Measurements from ENCODE around the gene HLA-DMB.
A peak's percentile ranks its signal among the peaks of the same experiment; 100 is the strongest.
"Not testable (repeated sequence)": the region's sequence is repeated elsewhere in the genome, so short reads cannot be mapped to it uniquely, and the experiment has no call there.

Gene HLA-DMB

GRCh38 chr6:32949113-32949512 is 8.3 kb upstream of the HLA-DMB start:
- DNase-seq = no peak

GRCh38 chr6:32947552-32948465 is 7.0 kb upstream of the HLA-DMB start:
- DNase-seq = no peak

GRCh38 chr6:32946893-32947292 is 6.1 kb upstream of the HLA-DMB start:
- no peak for DNase-seq

- no peak for DNase-seq
These were observed 5.1 kb upstream of the HLA-DMB start for GRCh38 chr6:32945953-32946352.

GRCh38 chr6:32945108-32945760 is 4.4 kb upstream of the HLA-DMB start:
- DNase-seq = peak in 1 of 2 experiments; percentile 44

- peak in 1 of 2 experiments; percentile 21 for DNase-seq
These were observed 3.2 kb upstream of the HLA-DMB start for GRCh38 chr6:32943864-32944649.

GRCh38 chr6:32942555-32943123 is 1.8 kb upstream of the HLA-DMB start:
- DNase-seq = not testable (repeated sequence)

GRCh38 chr6:32941214-32941768 is 463 bp upstream of the HLA-DMB start:
- DNase-seq = peak; percentile 13 to 48

DNA sequence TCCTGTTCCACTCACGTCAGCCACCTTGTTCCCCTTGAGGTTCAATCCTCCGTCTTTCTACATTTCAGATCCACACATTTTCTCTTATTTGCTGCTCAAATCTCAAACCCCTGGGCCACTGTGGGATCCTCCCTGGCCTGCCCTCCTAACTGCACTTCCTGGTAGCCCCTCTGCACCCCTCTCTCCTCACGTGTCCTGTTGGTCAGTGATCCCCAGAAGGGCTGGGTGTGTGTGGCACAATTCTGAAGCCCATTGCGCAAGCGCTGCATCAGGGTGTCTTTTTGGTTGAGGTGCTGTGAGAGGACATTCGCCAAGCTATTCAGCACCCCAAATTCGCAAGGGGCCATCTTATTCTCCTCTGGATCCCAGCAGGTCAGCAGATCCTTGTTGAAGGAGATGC is 2.3 kb downstream of the HLA-DMB start:
- DNase-seq = no peak

DNA sequence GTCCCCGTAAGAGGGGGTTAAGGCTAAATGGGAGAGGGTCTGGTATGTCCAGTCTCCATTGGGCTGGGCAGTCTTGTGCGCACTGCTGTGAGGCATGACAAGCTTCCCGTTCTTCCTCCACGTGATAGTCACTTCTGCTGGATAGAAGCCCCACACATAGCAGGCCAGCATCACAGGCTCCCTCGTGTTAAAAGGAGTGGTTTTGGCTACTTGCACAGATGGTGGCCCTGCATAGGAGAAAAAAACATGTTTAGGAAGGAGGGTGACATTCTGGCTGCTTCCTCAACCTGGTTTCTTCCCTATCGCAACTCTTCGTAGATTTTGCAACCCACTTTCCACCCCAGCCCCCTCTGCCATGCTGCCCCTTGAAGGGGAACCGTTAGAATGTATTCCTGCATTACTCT is 3.6 kb downstream of the HLA-DMB start:
- no peak for DNase-seq

GRCh38 chr6:32936239-32937152 is 4.3 kb downstream of the HLA-DMB start:
- no peak for DNase-seq

DNA sequence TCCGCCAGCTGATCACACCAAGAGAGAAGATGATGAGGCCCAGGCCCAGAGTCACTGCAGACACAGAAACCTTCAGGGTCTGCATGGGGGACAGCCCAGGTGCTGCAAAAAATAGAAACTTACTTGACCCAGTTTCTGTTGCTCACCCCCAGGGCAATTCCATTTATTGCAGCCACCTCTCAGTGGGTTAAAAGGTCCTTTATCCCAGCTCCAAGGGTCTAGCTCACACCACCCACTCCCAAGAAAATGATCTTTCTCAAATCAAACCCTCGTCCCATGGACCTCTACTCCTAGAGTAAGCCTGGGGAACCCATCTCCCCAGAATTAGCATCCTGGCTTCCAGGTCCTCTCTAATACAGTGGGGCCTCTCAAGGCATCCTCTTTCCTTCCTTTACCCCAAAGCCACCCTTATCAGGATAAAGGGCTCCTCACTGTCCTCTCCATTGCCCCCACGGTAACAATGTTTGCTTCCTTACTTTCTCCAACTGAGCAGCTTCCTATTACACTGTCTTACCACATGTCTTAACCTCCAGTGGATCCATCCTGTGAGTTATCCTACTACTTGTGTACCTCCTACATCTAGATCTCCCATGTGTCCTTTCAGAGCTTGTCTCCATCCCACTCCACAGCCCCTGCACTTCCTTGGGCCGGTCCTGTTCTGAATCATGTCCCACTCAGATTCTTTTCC is 5.1 kb downstream of the HLA-DMB start:
- DNase-seq = no peak

DNA sequence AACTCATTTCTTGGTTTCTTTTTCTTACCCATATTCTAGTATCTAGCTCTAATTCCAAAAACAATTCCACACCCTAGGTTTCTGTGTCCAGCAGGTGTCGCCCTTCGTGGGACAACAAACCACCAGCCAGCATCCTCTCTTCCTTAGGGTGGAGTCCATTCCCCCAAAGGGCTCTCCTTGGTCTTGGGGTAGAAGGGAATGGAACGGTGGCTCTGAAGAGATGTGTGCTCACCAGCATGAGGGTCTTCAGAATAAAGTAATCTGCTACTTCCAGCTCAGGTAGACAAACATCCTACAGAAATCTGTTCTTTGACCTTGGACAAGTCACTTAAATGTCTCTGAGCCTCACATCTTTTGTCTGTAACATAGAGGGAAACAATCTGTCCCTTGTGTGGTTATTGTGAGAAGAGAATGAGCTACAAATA is 7.2 kb downstream of the HLA-DMB start:
- peak; percentile 64 to 74 for DNase-seq

DNA sequence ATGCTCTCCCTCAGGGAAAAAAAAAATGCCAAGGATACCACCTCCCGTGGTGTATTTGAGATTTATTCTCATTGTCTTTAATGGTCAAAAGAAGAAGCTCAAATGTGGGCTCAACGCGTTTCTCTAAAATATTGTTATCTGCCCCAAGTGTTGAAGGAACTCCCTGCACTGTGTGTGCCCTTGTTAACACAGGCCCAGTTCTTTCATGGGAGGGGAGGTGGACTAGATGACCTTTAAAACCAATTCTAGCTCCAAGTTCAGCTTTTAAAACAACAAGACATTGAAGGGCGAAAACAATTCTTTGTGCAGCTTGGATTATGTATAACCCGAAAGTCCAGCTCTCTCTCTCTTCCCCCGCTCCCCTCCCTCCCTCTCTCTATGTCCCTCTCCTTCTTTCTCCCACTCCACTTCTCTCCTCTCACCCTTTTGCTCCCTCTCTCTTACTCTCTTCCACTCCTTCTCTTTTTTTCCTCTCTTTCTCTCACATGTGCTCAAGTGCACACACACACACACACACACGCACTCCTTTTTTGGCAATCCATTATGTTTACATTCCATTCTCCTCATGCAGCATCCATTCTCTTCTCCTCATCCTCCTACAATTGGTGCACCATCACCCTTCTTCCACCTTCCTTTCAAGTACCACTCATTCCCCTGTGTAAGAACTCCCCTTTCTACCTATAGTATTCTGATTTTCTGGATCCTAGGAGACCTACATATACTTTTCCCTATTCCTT is 8.5 kb downstream of the HLA-DMB start:
- DNase-seq = no peak

DNA sequence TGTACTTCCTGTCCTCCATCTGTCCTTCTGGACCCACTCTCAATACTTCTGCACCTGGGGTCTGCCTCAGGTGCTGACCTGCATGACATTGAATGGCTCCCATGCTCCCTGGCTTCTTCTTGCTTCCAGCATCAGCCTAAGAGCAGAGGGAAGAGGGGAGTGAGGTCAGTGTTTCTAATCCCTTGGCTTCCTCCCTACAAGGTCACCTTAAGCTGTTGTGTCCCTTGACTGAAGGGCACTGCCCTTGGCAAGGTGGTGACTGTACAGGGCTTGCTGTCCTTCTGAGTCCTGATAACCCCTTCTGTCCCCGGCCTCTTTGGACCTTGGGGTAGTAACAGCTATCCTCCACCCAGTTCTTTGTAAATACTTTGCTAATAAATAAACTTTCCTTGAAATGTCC is 9.6 kb downstream of the HLA-DMB start:
- DNase-seq = no peak

GRCh38 chr6:32922083-32922482 is 18.7 kb downstream of the HLA-DMB start:
- DNase-seq = no peak

DNA sequence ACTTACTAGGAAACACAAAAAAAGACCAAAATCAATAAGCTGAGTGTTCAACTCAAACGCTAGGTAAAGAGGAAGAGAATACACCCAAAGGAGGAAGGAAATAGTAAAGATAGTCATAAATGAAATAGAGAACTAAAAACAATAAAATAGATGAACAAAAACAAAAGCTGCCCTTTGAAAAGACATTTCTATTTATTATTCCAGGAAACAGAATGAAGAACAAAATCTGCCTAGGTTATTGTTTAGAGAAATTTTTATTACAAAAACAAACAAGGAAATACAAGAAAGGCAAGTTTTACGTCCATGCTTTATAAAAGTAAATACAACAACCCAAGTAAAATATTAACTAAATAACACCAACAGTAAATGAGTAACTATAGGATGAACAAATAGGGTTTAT is 20.1 kb downstream of the HLA-DMB start:
- DNase-seq = no peak

- no peak for DNase-seq
These were observed 27.9 kb downstream of the HLA-DMB start for GRCh38 chr6:32912951-32913350.

DNA sequence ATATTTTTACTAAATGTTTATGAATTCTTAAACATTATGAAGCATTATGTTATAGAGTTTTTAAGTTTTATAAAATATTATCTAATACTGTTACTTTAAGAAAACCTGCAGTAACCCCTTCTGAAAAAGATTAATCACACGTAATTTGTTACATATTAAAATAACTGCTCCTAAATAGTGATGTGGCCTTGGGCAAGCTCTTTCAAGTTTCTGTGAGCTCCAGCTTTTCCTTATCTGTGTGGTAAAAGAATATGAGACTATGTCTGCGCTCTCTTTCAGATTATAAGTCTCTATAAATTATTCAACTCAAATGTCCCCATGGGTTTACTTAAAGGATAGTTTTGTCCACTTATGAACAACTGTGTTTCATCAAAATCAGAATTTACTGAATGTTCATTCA is 31.9 kb downstream of the HLA-DMB start:
- no peak for DNase-seq

- no peak for DNase-seq
These were observed 34.3 kb downstream of the HLA-DMB start for GRCh38 chr6:32906539-32906938.

Measured in stimulated activated CD4-positive, alpha-beta T cell treated with anti-CD3 and anti-CD28 coated beads, Interleukin-4, amount 100 ng/mL, for 4 hours (primary cell).